Upper lobe of right lung (tissue), 1 donor: ENCODE results near the gene RCC2. TPM values are rescaled to one million over a fixed set of nuclear protein-coding genes. Genes with fewer than 3 reads are reported as not detected.

Experiments used
- ATAC-seq: fragments of 200-7000 bp; cut with Tn5 transposase; one replicate; pipeline ENCODE4 v1.9.1; 2020; ENCODE audit warnings: mild to moderate bottlenecking, moderate library complexity
- DNase-seq: peaks from one replicate; pipeline ENCODE4 v3.0.0-alpha.2; 2020
- H3K27ac ChIP-seq: fragments of 200-600 bp; one replicate; pipeline ENCODE4 v1.8.0; 2022
- H3K27me3 ChIP-seq: fragments of 200-600 bp; one replicate; pipeline ENCODE4 v1.8.0; 2022; ENCODE audit warnings: mild to moderate bottlenecking
- H3K36me3 ChIP-seq: fragments of 200-600 bp; one replicate; pipeline ENCODE4 v1.8.0; 2022
- H3K4me1 ChIP-seq: fragments of 200-600 bp; one replicate; pipeline ENCODE4 v1.8.0; 2022
- H3K4me3 ChIP-seq: fragments of 200-600 bp; one replicate; pipeline ENCODE4 v1.8.0; 2022; ENCODE audit warnings: mild to moderate bottlenecking
- H3K9me3 ChIP-seq: fragments of 200-600 bp; one replicate; pipeline ENCODE4 v1.8.0; 2022
- CTCF ChIP-seq: fragments of 200-600 bp; IDR thresholded peaks from one replicate; pipeline ENCODE4 v1.8.0; 2022; ENCODE audit warnings: antibody characterized with exemption
- intact Hi-C: fragments of 100-400 bp; cut with DNase I; formaldehyde crosslinking; loops from one replicate; pipeline ENCODE4 v1.11.0; 2022
- total RNA-seq: library from RNA; stranded (reverse); fragmentation: NEBNext Ultra II Directional; extraction: Animal tissue kit (Norgen Biotek cat#: 25700); gene quantifications from one replicate; pipeline ENCODE4 v1.2.1, GENCODE V29; 2021
- donor health status: DM: no; HTN: yes; CAD: no; lungs with severe emphysema.

RCC2 gene
- total RNA-seq, 1 donor from 2014 or later = 48.6 TPM

DNA sequence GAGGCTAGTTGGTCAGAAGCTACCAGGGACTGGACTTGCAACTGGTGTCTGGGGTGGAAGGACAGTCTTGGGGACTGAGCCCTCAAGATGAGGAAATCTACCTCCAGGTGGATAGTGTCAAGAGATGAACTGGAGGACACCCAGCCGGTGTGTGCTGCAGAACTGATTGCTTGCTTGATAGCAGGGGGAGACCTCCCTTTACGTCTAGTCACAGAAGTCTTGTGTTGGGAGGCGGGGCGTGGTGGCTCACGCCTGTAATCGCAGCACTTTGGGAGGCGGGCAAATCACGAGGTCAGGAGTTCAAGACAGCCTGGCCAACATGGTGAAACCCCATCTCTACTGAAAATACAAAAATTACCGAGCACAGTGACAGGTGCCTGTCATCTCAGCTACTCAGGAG, 4.9 kb downstream of the RCC2 start:
- Histone ChIP-seq H3K27ac (no peak overlapping the region), H3K4me1 (peaks cover 23% of the 10 kb centered on the region), H3K36me3 (peaks cover 9% of the 10 kb centered on the region), H3K4me3 (no peak overlapping the region), H3K9me3 (no peaks in the 10 kb centered on the region), H3K27me3 (no peaks in the 10 kb centered on the region)
- intact Hi-C loops = no loop called here
- DNase-seq (no peak), ATAC-seq (no peak)
- TF ChIP-seq CTCF = no peak

DNA sequence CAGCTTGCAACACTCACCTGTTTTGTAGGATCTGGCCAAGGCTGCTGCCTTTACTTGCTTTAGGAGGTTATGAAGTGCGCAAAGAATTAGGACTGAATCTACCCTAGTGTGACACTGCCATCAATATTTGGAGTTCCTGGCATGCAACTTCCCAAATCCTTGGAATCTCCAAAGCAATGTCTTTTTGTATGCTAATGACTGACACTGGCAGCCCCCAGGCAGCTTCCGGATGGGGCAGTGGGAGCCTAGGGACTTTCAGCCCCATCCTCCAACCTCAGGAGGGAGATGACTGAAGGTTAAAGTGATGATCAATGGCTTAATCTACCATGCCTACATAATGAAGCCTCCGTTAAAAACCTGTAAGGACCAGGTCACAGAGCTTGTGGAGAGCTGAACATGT, 5.5 kb downstream of the RCC2 start:
- H3K27ac ChIP-seq = no peak overlapping the region
- peaks cover 27% of the 10 kb centered on the region for H3K4me1 ChIP-seq
- intact Hi-C loops = no loop called here

DNA sequence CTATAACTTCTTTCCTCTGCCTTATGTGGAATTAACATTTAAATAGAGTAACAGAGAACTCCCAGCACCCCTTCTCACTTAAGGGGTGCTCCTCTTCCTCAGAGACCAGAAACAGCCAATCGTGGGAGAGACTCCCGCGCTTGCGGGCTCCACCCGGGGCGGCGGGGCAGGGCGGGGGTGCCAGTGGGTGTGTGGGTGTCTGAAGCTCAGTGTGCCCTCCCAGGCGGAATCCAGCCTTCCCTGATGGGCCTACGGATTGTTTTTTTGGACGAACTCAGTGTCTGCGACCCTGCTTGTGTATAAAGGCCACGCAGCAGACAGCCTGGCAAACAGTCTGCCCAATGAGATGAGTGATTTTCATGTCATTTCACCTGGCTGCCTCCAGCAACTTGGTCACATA, 6.2 kb downstream of the RCC2 start:
- H3K27me3 ChIP-seq = no peaks in the 10 kb centered on the region
- intact Hi-C loops = no loop called here
- no peak for TF ChIP-seq CTCF
- ATAC-seq (no peak), DNase-seq (no peak)
- H3K4me3 ChIP-seq = no peak overlapping the region
- H3K27ac ChIP-seq = no peak overlapping the region
- no peaks in the 10 kb centered on the region for H3K9me3 ChIP-seq
- H3K4me1 ChIP-seq = peaks cover 29% of the 10 kb centered on the region
- peaks cover 17% of the 10 kb centered on the region for H3K36me3 ChIP-seq

More for the DNA sequence above, 5.5 kb downstream of the RCC2 start:
- no peak for TF ChIP-seq CTCF
- no peak for DNase-seq
- ATAC-seq = no peak
- Histone ChIP-seq H3K9me3 (no peaks in the 10 kb centered on the region), H3K36me3 (peaks cover 9% of the 10 kb centered on the region), H3K4me3 (no peak overlapping the region), H3K27me3 (no peaks in the 10 kb centered on the region)

DNA sequence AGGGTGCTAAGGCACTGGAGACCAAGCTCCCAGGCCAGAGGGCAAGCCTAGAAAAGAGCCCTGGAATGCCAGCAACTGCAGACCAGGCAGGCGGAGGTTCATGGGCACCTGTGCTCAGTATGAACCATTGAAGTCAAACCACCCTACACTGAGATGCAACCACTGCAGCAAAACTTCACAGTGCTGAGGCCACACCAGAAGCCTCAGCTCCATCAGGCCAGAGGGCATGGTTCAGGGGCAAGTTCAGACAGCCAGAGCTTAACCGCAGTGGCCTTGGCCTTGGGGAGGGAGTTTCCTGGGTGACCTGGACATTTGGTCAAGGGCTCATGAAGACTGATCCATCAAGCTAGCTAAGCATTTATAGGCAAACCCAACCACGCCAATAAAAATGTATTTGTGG, 7.1 kb downstream of the RCC2 start:
- no peak overlapping the region for H3K4me3 ChIP-seq
- intact Hi-C loops = no loop called here
- ATAC-seq (no peak), DNase-seq (no peak)
- peak overlapping the region; percentile 1 for H3K27ac ChIP-seq
- peaks cover 29% of the 10 kb centered on the region for H3K4me1 ChIP-seq
- TF ChIP-seq CTCF = no peak
- no peaks in the 10 kb centered on the region for H3K27me3 ChIP-seq
- no peaks in the 10 kb centered on the region for H3K9me3 ChIP-seq
- H3K36me3 ChIP-seq = peaks cover 25% of the 10 kb centered on the region

DNA sequence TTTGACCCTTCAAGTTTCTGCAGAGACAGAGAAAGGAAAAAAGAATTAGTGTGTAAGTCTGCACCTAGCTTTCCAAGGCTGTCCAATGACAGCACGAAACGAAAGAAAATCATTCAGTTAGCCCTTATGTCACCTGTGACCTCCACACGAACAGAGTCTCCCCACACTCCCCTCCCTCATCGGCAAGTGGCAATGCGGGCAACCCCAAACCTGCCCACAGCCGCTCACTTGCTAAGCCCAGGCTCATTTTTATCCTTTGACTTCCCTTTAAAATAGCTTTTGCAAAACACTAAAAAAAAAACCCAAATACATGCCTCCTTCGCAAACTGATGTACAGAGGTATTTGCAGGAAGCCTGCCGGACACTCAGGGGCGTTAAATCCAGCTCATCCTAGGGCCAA, 10.3 kb downstream of the RCC2 start:
- TF ChIP-seq CTCF = no peak
- peaks cover 16% of the 10 kb centered on the region for H3K4me1 ChIP-seq
- intact Hi-C loops = no loop called here
- no peak overlapping the region for H3K27ac ChIP-seq
- H3K9me3 ChIP-seq = no peaks in the 10 kb centered on the region
- DNase-seq (no peak), ATAC-seq (no peak)
- H3K4me3 ChIP-seq = no peak overlapping the region
- H3K36me3 ChIP-seq = peaks cover 58% of the 10 kb centered on the region
- H3K27me3 ChIP-seq = no peaks in the 10 kb centered on the region
